HepG2 (cell line): ENCODE results near the gene CHCHD6. TPM values are rescaled to one million over a fixed set of nuclear protein-coding genes. Genes with fewer than 3 reads are reported as not detected.

Source experiments
- ATAC-seq: fragments of 200-7000 bp; cut with Tn5 transposase; 3 replicates; pipeline ENCODE4 v1.9.1; 2020; ENCODE audit warnings: mild to moderate bottlenecking, moderate library complexity
- BruUV-seq: library from RNA; stranded (reverse); fragments of 400-500 nt; replicated peaks from 2 replicates; lab custom pipeline; 2021; lab: Mats Ljungman, UMichigan
- CTCF ChIA-PET: fragments of 300-600 bp; formaldehyde crosslinking; extraction: SDS; loops from one replicate; lab custom pipeline; 2021; ENCODE audit warnings: low total read pairs, inconsistent platforms, low intra/inter-chr PET ratio; lab: Yijun Ruan, JAX
- POLR2A ChIA-PET: fragments of 350-600 bp; sonication (Branson Sonifier 250); formaldehyde crosslinking; loops from one replicate; lab custom pipeline; 2020; ENCODE audit warnings: antibody characterized with exemption, inconsistent platforms; lab: Yijun Ruan, JAX
- DNase-seq: peaks from one replicate; pipeline ENCODE4 v3.0.0-alpha.2; 2015; ENCODE audit warnings: low spot score
- FAIRE-seq: peaks from 3 replicates; lab custom pipeline; 2011; peaks lifted over from hg19 to GRCh38; lab: Jason Lieb, UNC
- H2AFZ ChIP-seq: one replicate; pipeline ENCODE4 v1.6.1; 2011; ENCODE audit warnings: low read length, inconsistent platforms
- H3K27ac ChIP-seq: fragments of 300-600 bp; 3 replicates; pipeline ENCODE4 v1.8.0; 2011; ENCODE audit warnings: mixed run types, mild to moderate bottlenecking, mixed read lengths, low read length, inconsistent platforms; ENCODE audit not compliant: insufficient read depth; ENCODE audit errors: extremely low read length
- H3K27me3 ChIP-seq, 2 experiments: fragments of 200-600 bp in 1 of 2; 2 replicates in 1 of 2; 3 replicates in 1 of 2; pipeline versions ENCODE4 v1.6.0 to v1.8.0; 2011; ENCODE audit warnings: low read length in 2 of 2, mild to moderate bottlenecking in 2 of 2, moderate library complexity in 2 of 2, inconsistent platforms in 1 of 2; ENCODE audit not compliant: insufficient read depth in 2 of 2, control insufficient read depth in 1 of 2
- H3K36me3 ChIP-seq, 2 experiments: fragments of 200-600 bp in 1 of 2; replicated peaks in 1 of 2; 2 replicates in 1 of 2; 3 replicates in 1 of 2; pipeline versions ENCODE4 v1.5.1 to v1.8.0; 2011; ENCODE audit warnings: low read length in 2 of 2, inconsistent platforms in 1 of 2; ENCODE audit not compliant: insufficient read depth in 2 of 2, control insufficient read depth in 1 of 2
- H3K4me1 ChIP-seq: 2 replicates; pipeline ENCODE4 v1.5.1; 2012; ENCODE audit warnings: low read length, inconsistent platforms; ENCODE audit not compliant: insufficient read depth
- H3K4me2 ChIP-seq: 2 replicates; pipeline ENCODE4 v1.6.0; 2011; ENCODE audit warnings: low read depth, low read length, inconsistent platforms
- H3K4me3 ChIP-seq, 3 experiments: fragments of 200-600 bp in 1 of 3; sonication (generic), shearing (Covaris generic) in 1 of 3; replicated peaks in 1 of 3; 2 replicates each; pipeline ENCODE4 v1.5.1; 2011 to 2016; ENCODE audit warnings: low read length in 3 of 3, inconsistent platforms in 2 of 3, low read depth in 2 of 3, mild to moderate bottlenecking in 2 of 3, control low read depth in 1 of 3, mixed read lengths in 1 of 3; ENCODE audit not compliant: insufficient read depth in 1 of 3
- H3K79me2 ChIP-seq: one replicate; pipeline ENCODE4 v1.6.1; 2011; ENCODE audit warnings: low read length, inconsistent platforms; ENCODE audit not compliant: insufficient read depth
- H3K9ac ChIP-seq: 2 replicates; pipeline ENCODE4 v1.6.0; 2011; ENCODE audit warnings: mild to moderate bottlenecking, low read depth, low read length, inconsistent platforms; ENCODE audit not compliant: insufficient read depth
- H3K9me3 ChIP-seq: 2 replicates; pipeline ENCODE4 v1.5.1; 2012; ENCODE audit warnings: mild to moderate bottlenecking, low read length
- H4K20me1 ChIP-seq: 2 replicates; pipeline ENCODE4 v1.6.0; 2011; ENCODE audit warnings: inconsistent platforms, mild to moderate bottlenecking, low read length, moderate library complexity; ENCODE audit not compliant: insufficient read depth
- MZF1 ChIP-seq: sonication (generic); formaldehyde crosslinking; IDR thresholded peaks from 2 replicates; pipeline ENCODE4 v1.8.1; 2023; ENCODE audit warnings: mild to moderate bottlenecking, missing genetic modification reagents, borderline replicate concordance
- SAP130 ChIP-seq: IDR thresholded peaks from 2 replicates; pipeline ENCODE4 v1.6.1; 2016; ENCODE audit warnings: low read depth
- SMARCC2 ChIP-seq: fragments of 450-650 bp; IDR thresholded peaks from 2 replicates; pipeline ENCODE4 v1.6.1; 2017; ENCODE audit warnings: antibody characterized with exemption, mild to moderate bottlenecking
- TFE3 ChIP-seq: IDR thresholded peaks from 2 replicates; pipeline ENCODE4 v1.6.1; 2016
- ZFP90 ChIP-seq: sonication (generic); formaldehyde crosslinking; IDR thresholded peaks from 2 replicates; pipeline ENCODE4 v1.8.0; 2022; ENCODE audit warnings: missing genetic modification reagents, mild to moderate bottlenecking, inconsistent platforms, borderline replicate concordance
- ZNF18 ChIP-seq: sonication (generic); formaldehyde crosslinking; IDR thresholded peaks from 2 replicates; pipeline ENCODE4 v1.8.0; 2022; ENCODE audit warnings: mild to moderate bottlenecking, missing genetic modification reagents; ENCODE audit not compliant: insufficient replicate concordance
- ZNF350 ChIP-seq: sonication (generic); formaldehyde crosslinking; IDR thresholded peaks from 2 replicates; pipeline ENCODE4 v1.4.0; 2020; ENCODE audit warnings: mild to moderate bottlenecking, low read depth, missing genetic modification reagents, borderline replicate concordance
- ZNF503 ChIP-seq: sonication (generic); formaldehyde crosslinking; IDR thresholded peaks from 2 replicates; pipeline ENCODE4 v1.4.0; 2020; ENCODE audit warnings: missing genetic modification reagents
- ZNF850 ChIP-seq: sonication (generic); formaldehyde crosslinking; conservative IDR thresholded peaks from 2 replicates; pipeline ENCODE4 v1.9.0; 2021; ENCODE audit warnings: mild to moderate bottlenecking, missing genetic modification reagents
- ZSCAN22 ChIP-seq: sonication (generic); formaldehyde crosslinking; IDR thresholded peaks from 2 replicates; pipeline ENCODE4 v1.4.0; 2020; ENCODE audit warnings: mild to moderate bottlenecking, missing genetic modification reagents
- WGBS: methylation state at CpG from one replicate; pipeline ENCODE4 v1.1.6; 2017; ENCODE audit warnings: low lambda C conversion rate; 5-methylcytosine and 5-hydroxymethylcytosine counted together
- in situ Hi-C: cut with HindIII; loops from 2 replicates; pipeline ENCODE4 v1.10.0; 2017; ENCODE audit warnings: low pct_unique_long_range_greater_than_20kb; ENCODE audit not compliant: extremely low pct_ligation_motif_present
- intact Hi-C: fragments of 100-400 bp; cut with micrococcal nuclease; formaldehyde crosslinking; loops from one replicate; pipeline ENCODE4 v1.10.0; 2022; ENCODE audit not compliant: unreplicated experiment
- polyA plus RNA-seq, 8 experiments: library from polyadenylated mRNA; depleted of rRNA in 3 of 8; stranded (reverse) in 7 of 8; unstranded in 1 of 8; fragments of >200 nt; fragmentation: Illumina TruSeq in 4 of 8; extraction: Trizol in 4 of 8; gene quantifications; 2 replicates each; pipeline versions ENCODE4 v1.2.1 to v1.2.3, GENCODE V29; 2011 to 2016; ENCODE audit warnings: low read depth in 4 of 8, missing spikeins in 1 of 8, mixed read lengths in 1 of 8; ENCODE audit not compliant: insufficient read depth in 1 of 8
- total RNA-seq, 5 experiments: library from RNA; depleted of rRNA; stranded (reverse); fragments of >200 nt; fragmentation: Illumina TruSeq; extraction: Trizol; gene quantifications; 2 replicates each; pipeline ENCODE4 v1.2.3, GENCODE V29; 2016; ENCODE audit warnings: low read depth in 1 of 5

The CHCHD6 gene
- total and polyA plus RNA-seq, 2 of the 13 experiments (the other 11 are each of a cell fraction or from before 2014, with no cell fraction given): 20.3 to 20.8 TPM

GRCh38 chr3:126867190-126867862 lies 163.3 kb downstream of the CHCHD6 start (continued):
- TF ChIP-seq TFE3 (CRISPR knock-in tag) (no peak), SMARCC2 (no peak), ZSCAN22 (CRISPR knock-in tag) (no peak), ZNF850 (no peak), SAP130 (no peak)

- H3K27ac ChIP-seq: no peak overlapping the region
- H3K9ac ChIP-seq: no peak overlapping the region
- no peaks in the 10 kb centered on the region for H3K79me2 ChIP-seq
- in situ Hi-C loops: no loop called here
- FAIRE-seq (no peak), DNase-seq (no peak), ATAC-seq (no peak)
- H3K4me3 ChIP-seq: no peak overlapping the region
- intact Hi-C loops: no loop called here
- no peak overlapping the region for H3K4me2 ChIP-seq
- no peak overlapping the region for H2AFZ ChIP-seq
- BruUV-seq: no TSS peak
- H4K20me1 ChIP-seq: no peaks in the 10 kb centered on the region
- H3K4me1 ChIP-seq: no peaks in the 10 kb centered on the region
- no CpG with 5 or more reads among the region's 1 CpG for WGBS
- no peaks in the 10 kb centered on the region for H3K9me3 ChIP-seq
- TF ChIP-seq ZNF350 (CRISPR knock-in tag) (no peak), ZNF503 (CRISPR knock-in tag) (no peak), MZF1 (CRISPR knock-in tag) (no peak), ZFP90 (CRISPR knock-in tag) (no peak), ZNF18 (CRISPR knock-in tag) (no peak)
- H3K36me3 ChIP-seq: no peaks in the 10 kb centered on the region
- POLR2A ChIA-PET: interaction anchor here (1.4 kb wide), 1 partner anchor 17 kb away, joined by 3 read pairs; no protein-coding TSS in a partner anchor
- CTCF ChIA-PET: no interaction called here
- no peaks in the 10 kb centered on the region for H3K27me3 ChIP-seq
Measured at GRCh38 chr3:126867863-126868200, 163.8 kb downstream of the CHCHD6 start.
